GM23248 (cell line): ENCODE measurements around the gene PIK3CB. TPM values are rescaled to one million over a fixed set of nuclear protein-coding genes. Genes with fewer than 3 reads are reported as not detected.
"Not testable (repeated sequence)": the region's sequence is repeated elsewhere in the genome, so short reads cannot be mapped to it uniquely, and the experiment has no call there.

Experiments used
- DNase-seq: peaks from one replicate; pipeline ENCODE4 v3.0.0-alpha.2; 2015
- H2AFZ ChIP-seq: fragments of 200-600 bp; sonication (generic); 2 replicates; pipeline ENCODE4 v1.6.1; 2016; ENCODE audit warnings: antibody characterized with exemption
- H3F3A ChIP-seq: fragments of 200-600 bp; sonication (generic); 2 replicates; pipeline ENCODE4 v1.6.1; 2016; ENCODE audit warnings: mild to moderate bottlenecking, antibody characterized with exemption, mixed run types; ENCODE audit not compliant: insufficient read depth
- H3K27ac ChIP-seq: fragments of 200-600 bp; sonication (generic); 2 replicates; pipeline ENCODE4 v1.5.1; 2016; ENCODE audit warnings: mild to moderate bottlenecking
- H3K27me3 ChIP-seq: fragments of 200-600 bp; sonication (generic); replicated peaks from 2 replicates; pipeline ENCODE4 v1.6.1; 2016; ENCODE audit warnings: mild to moderate bottlenecking; ENCODE audit not compliant: insufficient read depth
- H3K36me3 ChIP-seq: fragments of 200-600 bp; sonication (generic); 2 replicates; pipeline ENCODE4 v1.6.1; 2016; ENCODE audit warnings: low read depth, mild to moderate bottlenecking
- H3K4me1 ChIP-seq: fragments of 200-600 bp; sonication (generic); 2 replicates; pipeline ENCODE4 v1.6.1; 2016; ENCODE audit warnings: mild to moderate bottlenecking; ENCODE audit not compliant: insufficient read depth
- H3K4me2 ChIP-seq: fragments of 200-600 bp; sonication (generic); one replicate; pipeline ENCODE4 v1.6.1; 2016; ENCODE audit warnings: mild to moderate bottlenecking; ENCODE audit not compliant: unreplicated experiment
- H3K4me3 ChIP-seq: fragments of 200-600 bp; sonication (generic); 2 replicates; pipeline ENCODE4 v1.5.1; 2016; ENCODE audit warnings: mild to moderate bottlenecking
- H3K79me2 ChIP-seq: fragments of 200-600 bp; sonication (generic); 2 replicates; pipeline ENCODE4 v1.6.1; 2016; ENCODE audit warnings: mild to moderate bottlenecking; ENCODE audit not compliant: insufficient read depth
- H3K9ac ChIP-seq: fragments of 200-600 bp; sonication (generic); 2 replicates; pipeline ENCODE4 v1.6.1; 2016; ENCODE audit warnings: mild to moderate bottlenecking
- H3K9me2 ChIP-seq: fragments of 200-600 bp; sonication (generic); 2 replicates; pipeline ENCODE4 v1.6.1; 2016; ENCODE audit warnings: mixed run types, mild to moderate bottlenecking, moderate library complexity; ENCODE audit not compliant: insufficient read depth
- H3K9me3 ChIP-seq: fragments of 200-600 bp; sonication (generic); one replicate; pipeline ENCODE4 v1.6.1; 2017; ENCODE audit warnings: low read depth
- H4K20me1 ChIP-seq: fragments of 200-600 bp; sonication (generic); 2 replicates; pipeline ENCODE4 v1.6.0; 2016; ENCODE audit not compliant: insufficient read depth
- EZH2 ChIP-seq: fragments of 200-600 bp; sonication (generic); IDR thresholded peaks from 2 replicates; pipeline ENCODE4 v1.6.1; 2018; ENCODE audit warnings: antibody characterized with exemption, mild to moderate bottlenecking; ENCODE audit not compliant: insufficient read depth, poor library complexity, severe bottlenecking
- EZH2phosphoT487 ChIP-seq: fragments of 200-600 bp; sonication (generic); IDR thresholded peaks from 2 replicates; pipeline ENCODE4 v1.6.1; 2018; ENCODE audit warnings: antibody characterized with exemption, moderate library complexity, mild to moderate bottlenecking, low read depth; ENCODE audit not compliant: insufficient read depth
- WGBS, 2 experiments: methylation state at CpG; one replicate each; pipeline ENCODE4 v1.1.6; 2015 to 2017; ENCODE audit warnings: low lambda C conversion rate in 2 of 2, low coverage in 1 of 2; ENCODE audit errors: missing lambda C conversion rate in 2 of 2; 5-methylcytosine and 5-hydroxymethylcytosine counted together
- in situ Hi-C: fragments of 300-500 bp; cut with MboI; formaldehyde crosslinking; loops from 2 replicates; pipeline ENCODE4 v1.15.0; 2020
- polyA plus RNA-seq: library from polyadenylated mRNA; unstranded; fragments of >200 nt; fragmentation: Nextera tagmentation; extraction: Ambion mirVana; gene quantifications from 2 replicates; pipeline ENCODE4 v1.2.1, GENCODE V29; 2016
- total RNA-seq: library from RNA; depleted of rRNA; stranded (reverse); fragments of >200 nt; shearing (Covaris generic); gene quantifications from 2 replicates; pipeline ENCODE4 v1.2.3, GENCODE V29; 2014

The PIK3CB gene
- total and polyA plus RNA-seq, 2 experiments from 2014 or later: 4.8 to 6.4 TPM

DNA sequence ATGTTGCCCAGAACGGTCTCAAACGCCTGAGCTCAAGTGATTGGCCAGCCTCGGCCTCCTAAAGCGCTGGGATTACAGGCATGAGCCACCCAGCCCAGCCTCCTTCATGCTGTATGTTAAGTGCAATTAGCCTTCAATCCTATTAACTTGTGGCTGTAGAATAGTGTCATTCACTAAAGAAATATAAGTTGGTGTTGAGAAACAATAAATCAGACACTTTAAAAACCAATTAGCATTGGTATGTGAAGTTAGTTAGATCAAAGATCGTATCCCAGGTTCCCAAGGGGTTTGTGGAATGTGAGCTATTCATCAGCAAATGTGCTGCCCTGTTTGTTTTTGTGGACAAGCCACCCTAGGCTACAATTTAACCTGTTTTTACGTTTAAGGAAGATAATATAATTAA is 11.0 kb upstream of the PIK3CB start:
- Histone ChIP-seq H3F3A (no peaks in the 10 kb centered on the region), H3K9me3 (no peaks in the 10 kb centered on the region), H3K4me2 (no peak overlapping the region), H4K20me1 (no peaks in the 10 kb centered on the region), H3K9ac (no peak overlapping the region), H3K27ac (no peak overlapping the region), H3K9me2 (no peaks in the 10 kb centered on the region), H2AFZ (no peak overlapping the region), H3K27me3 (no peaks in the 10 kb centered on the region), H3K36me3 (no peaks in the 10 kb centered on the region), H3K4me1 (no peaks in the 10 kb centered on the region), H3K4me3 (no peak overlapping the region), H3K79me2 (no peaks in the 10 kb centered on the region)
- 66 to 75% methylated on average over 6 of the region's 6 CpGs for WGBS, 2 experiments
- DNase-seq: no peak
- TF ChIP-seq EZH2phosphoT487 (no peak), EZH2 (no peak)
- in situ Hi-C loops: no loop called here

DNA sequence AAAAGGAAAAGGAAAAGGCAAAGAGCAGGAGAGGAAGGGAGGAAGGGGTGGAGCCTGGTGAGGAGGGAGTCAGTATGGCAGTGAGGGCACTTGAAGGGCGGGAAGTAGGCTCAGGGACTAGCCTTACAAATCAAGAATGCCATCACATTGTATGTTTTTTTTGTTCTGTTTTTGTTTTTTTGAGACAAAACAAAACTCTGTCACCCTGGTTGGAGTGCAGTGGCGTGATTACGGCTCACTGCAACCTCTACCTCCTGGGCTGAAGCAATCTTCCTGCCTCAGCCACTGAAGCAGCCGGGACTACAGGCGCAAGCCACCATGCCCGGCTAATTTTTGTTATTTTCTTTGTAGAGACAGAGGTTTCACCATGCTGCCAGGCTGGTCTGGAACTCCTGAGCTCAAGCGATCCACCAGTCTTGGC is 10.5 kb upstream of the PIK3CB start:
- Histone ChIP-seq H3F3A (no peaks in the 10 kb centered on the region), H3K9me2 (no peaks in the 10 kb centered on the region), H3K9me3 (no peaks in the 10 kb centered on the region), H3K27ac (no peak overlapping the region), H2AFZ (no peak overlapping the region), H3K36me3 (no peaks in the 10 kb centered on the region), H4K20me1 (no peaks in the 10 kb centered on the region), H3K4me3 (no peak overlapping the region), H3K79me2 (no peaks in the 10 kb centered on the region), H3K4me2 (no peak overlapping the region), H3K4me1 (no peaks in the 10 kb centered on the region), H3K27me3 (no peaks in the 10 kb centered on the region), H3K9ac (no peak overlapping the region)
- WGBS, 2 experiments: 82 to 86% methylated on average over 7 of the region's 7 CpGs
- DNase-seq: no peak
- in situ Hi-C loops: no loop called here
- no peak for TF ChIP-seq EZH2phosphoT487
- no peak for TF ChIP-seq EZH2

DNA sequence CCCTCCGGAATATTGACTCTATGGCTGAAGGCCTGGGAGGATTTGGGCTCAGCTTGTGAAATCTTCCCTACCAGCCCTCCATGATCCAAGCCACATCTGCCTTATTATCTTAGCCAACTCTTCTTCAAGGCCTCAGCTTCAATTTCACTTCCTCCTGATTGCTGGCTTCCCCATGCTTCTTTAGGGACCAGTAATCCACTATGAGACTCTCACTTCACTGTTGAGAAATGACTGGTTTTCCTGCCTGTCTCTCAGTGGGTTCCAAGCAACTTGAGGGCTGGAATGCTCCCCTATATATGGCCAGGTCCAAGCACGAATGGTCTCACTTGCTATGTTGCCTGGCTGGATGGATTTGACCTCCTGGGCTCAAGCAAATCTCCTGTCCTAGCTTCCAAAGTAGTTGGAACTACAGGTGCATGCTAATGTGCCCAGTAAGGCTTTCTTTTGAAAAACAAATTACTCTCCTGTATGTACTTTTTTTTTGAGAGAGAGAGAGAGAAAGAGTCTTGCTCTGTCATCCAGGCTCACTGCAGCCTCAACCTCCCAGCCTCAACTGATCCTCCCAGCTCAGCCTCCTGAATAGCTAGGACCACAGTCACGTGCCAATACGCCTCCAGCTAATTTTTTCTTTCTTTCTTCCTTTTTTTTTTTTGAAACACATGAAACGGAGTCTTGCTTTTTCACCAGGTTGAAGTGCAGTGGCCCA is 7.9 kb upstream of the PIK3CB start:
- Histone ChIP-seq H3K4me3 (no peak overlapping the region), H3K9ac (no peak overlapping the region), H3K4me1 (no peaks in the 10 kb centered on the region), H3K4me2 (no peak overlapping the region), H3F3A (no peaks in the 10 kb centered on the region), H3K27me3 (no peaks in the 10 kb centered on the region), H2AFZ (no peak overlapping the region), H3K9me2 (no peaks in the 10 kb centered on the region), H3K36me3 (no peaks in the 10 kb centered on the region), H4K20me1 (no peaks in the 10 kb centered on the region), H3K27ac (no peak overlapping the region), H3K9me3 (no peaks in the 10 kb centered on the region), H3K79me2 (no peaks in the 10 kb centered on the region)
- TF ChIP-seq EZH2 (no peak), EZH2phosphoT487 (no peak)
- 60 to 63% methylated on average over 5 of the region's 5 CpGs for WGBS, 2 experiments
- no peak for DNase-seq
- in situ Hi-C loops: no loop called here

DNA sequence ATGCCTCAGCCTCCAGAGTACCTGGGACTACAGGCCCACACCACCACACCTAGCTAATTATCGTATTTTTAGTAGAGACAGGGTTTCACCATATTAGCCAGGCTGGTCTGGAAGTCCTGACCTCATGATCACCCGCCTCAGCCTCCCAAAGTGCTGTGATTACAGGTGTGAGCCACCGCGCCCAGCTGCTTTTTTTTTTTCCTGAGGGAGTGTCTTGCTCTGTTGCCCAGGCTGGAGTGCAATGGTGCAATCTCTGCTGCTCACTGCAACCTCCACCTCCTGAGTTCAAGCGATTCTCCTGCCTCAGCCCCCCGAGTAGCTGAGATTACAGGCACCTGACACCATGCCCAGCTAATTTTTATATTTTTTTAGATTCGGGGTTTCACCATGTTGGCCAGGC is 3.7 kb upstream of the PIK3CB start:
- H3K4me2 ChIP-seq, H3K4me1 ChIP-seq, H3K9me2 ChIP-seq, H4K20me1 ChIP-seq, H3K79me2 ChIP-seq, H3K9me3 ChIP-seq, in situ Hi-C loops, H3F3A ChIP-seq, H3K27me3 ChIP-seq, H3K9ac ChIP-seq, H3K4me3 ChIP-seq, H3K36me3 ChIP-seq, H3K27ac ChIP-seq, DNase-seq, H2AFZ ChIP-seq: not testable (repeated sequence)
- WGBS, 2 experiments: 88 to 94% methylated on average over 7 of the region's 7 CpGs

DNA sequence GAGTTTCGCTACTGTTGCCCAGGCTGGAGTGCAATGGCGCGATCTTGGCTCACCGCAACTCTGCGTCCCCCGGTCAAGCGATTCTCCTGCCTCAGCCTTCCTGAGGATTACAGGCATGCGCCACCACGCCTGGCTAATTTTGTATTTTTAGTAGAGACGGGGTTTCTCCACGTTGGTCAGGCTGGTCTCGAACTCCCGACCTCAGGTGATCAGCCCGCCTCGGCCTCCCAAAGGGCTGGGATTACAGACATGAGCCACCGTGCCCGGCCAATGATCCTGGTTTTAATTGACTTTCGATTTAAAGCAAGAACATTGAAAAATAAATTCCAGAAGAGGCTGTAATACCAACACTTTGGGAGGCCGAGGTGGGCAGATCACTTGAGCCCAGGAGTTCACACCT is 1.1 kb upstream of the PIK3CB start:
- DNase-seq, H3K9me3 ChIP-seq, H3K9me2 ChIP-seq, H3K4me2 ChIP-seq, H3K4me3 ChIP-seq, H3K4me1 ChIP-seq, H3K27ac ChIP-seq, H3K27me3 ChIP-seq, H4K20me1 ChIP-seq, H3F3A ChIP-seq, in situ Hi-C loops, H3K9ac ChIP-seq, H3K36me3 ChIP-seq: not testable (repeated sequence)
- Histone ChIP-seq H3K79me2 (peaks cover 23% of the 10 kb centered on the region), H2AFZ (peak overlapping the region; percentile 99)
- WGBS, 2 experiments: 90% methylated on average over 19 of the region's 19 CpGs
